HCT116 (cell line): ENCODE data around the gene C1orf21.

Experiments
- EZH2 ChIP-seq: fragments of 200-600 bp; sonication (generic); IDR thresholded peaks from 2 replicates; pipeline ENCODE4 v1.6.1; 2017; ENCODE audit warnings: antibody characterized with exemption, mixed run types
- EZH2phosphoT487 ChIP-seq: fragments of 200-600 bp; IDR thresholded peaks from 2 replicates; pipeline ENCODE4 v1.6.1; 2018; ENCODE audit warnings: antibody characterized with exemption, borderline replicate concordance
- POLR2A ChIP-seq: IDR thresholded peaks from 2 replicates; pipeline ENCODE4 v1.7.0; 2011; ENCODE audit warnings: borderline replicate concordance; ENCODE audit not compliant: insufficient read depth, insufficient read length; ENCODE audit errors: extremely low read depth
- POLR2AphosphoS5 ChIP-seq: IDR thresholded peaks from 2 replicates; pipeline ENCODE4 v1.6.1; 2011; ENCODE audit warnings: mild to moderate bottlenecking, low read depth, low read length, moderate library complexity
- REST ChIP-seq: IDR thresholded peaks from 2 replicates; pipeline ENCODE4 v1.6.1; 2012; ENCODE audit warnings: low read depth
- YY1 ChIP-seq: IDR thresholded peaks from 2 replicates; pipeline ENCODE4 v1.6.1; 2011; ENCODE audit warnings: low read length, low read depth, moderate library complexity, mild to moderate bottlenecking; ENCODE audit not compliant: insufficient replicate concordance; ENCODE audit errors: extremely low read depth
- ZNF274 ChIP-seq: fragments of 200-500 bp; sonication (Bioruptor generic); IDR thresholded peaks from 2 replicates; pipeline ENCODE4 v1.6.1; 2014; ENCODE audit warnings: mild to moderate bottlenecking, low read depth, low read length, inconsistent platforms
- TF ChIP-seq, protein P1 (sequence below), 3 experiments: fragments of 200-600 bp in 1 of 3; sonication (generic) in 1 of 3; IDR thresholded peaks in 2 of 3; conservative IDR thresholded peaks in 1 of 3; 2 replicates each; pipeline ENCODE4 v1.5.1; 2012 to 2017; ENCODE audit warnings: low read depth in 2 of 3, low read length in 2 of 3, antibody characterized with exemption in 1 of 3, borderline replicate concordance in 1 of 3, control low read depth in 1 of 3, mild to moderate bottlenecking in 1 of 3, mixed read lengths in 1 of 3, mixed run types in 1 of 3, moderate library complexity in 1 of 3; ENCODE audit not compliant: insufficient read depth in 1 of 3

GRCh38 chr1:184672013-184672726, 285.3 kb downstream of the C1orf21 start:
- TF ChIP-seq, protein P1, sequence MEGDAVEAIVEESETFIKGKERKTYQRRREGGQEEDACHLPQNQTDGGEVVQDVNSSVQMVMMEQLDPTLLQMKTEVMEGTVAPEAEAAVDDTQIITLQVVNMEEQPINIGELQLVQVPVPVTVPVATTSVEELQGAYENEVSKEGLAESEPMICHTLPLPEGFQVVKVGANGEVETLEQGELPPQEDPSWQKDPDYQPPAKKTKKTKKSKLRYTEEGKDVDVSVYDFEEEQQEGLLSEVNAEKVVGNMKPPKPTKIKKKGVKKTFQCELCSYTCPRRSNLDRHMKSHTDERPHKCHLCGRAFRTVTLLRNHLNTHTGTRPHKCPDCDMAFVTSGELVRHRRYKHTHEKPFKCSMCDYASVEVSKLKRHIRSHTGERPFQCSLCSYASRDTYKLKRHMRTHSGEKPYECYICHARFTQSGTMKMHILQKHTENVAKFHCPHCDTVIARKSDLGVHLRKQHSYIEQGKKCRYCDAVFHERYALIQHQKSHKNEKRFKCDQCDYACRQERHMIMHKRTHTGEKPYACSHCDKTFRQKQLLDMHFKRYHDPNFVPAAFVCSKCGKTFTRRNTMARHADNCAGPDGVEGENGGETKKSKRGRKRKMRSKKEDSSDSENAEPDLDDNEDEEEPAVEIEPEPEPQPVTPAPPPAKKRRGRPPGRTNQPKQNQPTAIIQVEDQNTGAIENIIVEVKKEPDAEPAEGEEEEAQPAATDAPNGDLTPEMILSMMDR (IDR thresholded peaks at IDR 0.05 in 2 of 3, conservative IDR thresholded peaks at IDR 0.05 in 1 of 3; ENCODE audit: borderline replicate concordance in 1 of 3, insufficient read depth in 1 of 3, low read depth in 2 of 3, low read length in 2 of 3) = no peak
- no peak for TF ChIP-seq REST
- TF ChIP-seq POLR2A = no peak
- no peak for TF ChIP-seq ZNF274
- TF ChIP-seq POLR2AphosphoS5 = no peak
- TF ChIP-seq EZH2 = no peak
- no peak for TF ChIP-seq EZH2phosphoT487
- no peak for TF ChIP-seq YY1
